Measurements from ENCODE around the gene SPACA1.

Gene SPACA1

GRCh38 chr6:88111991-88112390, 64.3 kb downstream of the SPACA1 start:
- Histone ChIP-seq H3K9ac (ENCODE audit: low read depth, low read length) (no peak overlapping the region), H3K9me3 (ENCODE audit: insufficient read depth, low read length, severe bottlenecking) (no peaks in the 10 kb centered on the region), H3K4me3 (ENCODE audit: low read depth in 1 of 2, low read length in 2 of 2) (no peak overlapping the region), H3K79me2 (ENCODE audit: insufficient read depth, low read length) (no peaks in the 10 kb centered on the region), H3K36me3 (ENCODE audit: insufficient read depth, low read length) (no peaks in the 10 kb centered on the region), H3K4me1 (ENCODE audit: insufficient read depth, low read length) (no peaks in the 10 kb centered on the region), H2AFZ (ENCODE audit: low read depth, low read length) (no peak overlapping the region), H4K20me1 (ENCODE audit: insufficient read depth, low read length) (no peaks in the 10 kb centered on the region), H3K27me3 (ENCODE audit: insufficient read depth, low read length, poor library complexity) (no peaks in the 10 kb centered on the region), H3K4me2 (ENCODE audit: insufficient read depth, low read length) (no peak overlapping the region), H3K27ac (ENCODE audit: low read length) (no peak overlapping the region)
- no peak for DNase-seq
- ATAC-seq (ENCODE audit: insufficient read depth, low read depth): no peak
- TF ChIP-seq CTCF (IDR thresholded peaks at IDR 0.05; ENCODE audit: borderline replicate concordance, extremely low read depth, low read length, poor library complexity, severe bottlenecking): no peak
- TF ChIP-seq EZH2 (IDR thresholded peaks at IDR 0.05; ENCODE audit: borderline replicate concordance, low read depth, low read length, severe bottlenecking): no peak

- Histone ChIP-seq H4K20me1 (ENCODE audit: insufficient read depth, low read length) (no peaks in the 10 kb centered on the region), H3K27me3 (ENCODE audit: insufficient read depth, low read length, poor library complexity) (no peaks in the 10 kb centered on the region), H3K27ac (ENCODE audit: low read length) (no peak overlapping the region), H3K9me3 (ENCODE audit: insufficient read depth, low read length, severe bottlenecking) (no peaks in the 10 kb centered on the region), H3K4me2 (ENCODE audit: insufficient read depth, low read length) (no peak overlapping the region), H2AFZ (ENCODE audit: low read depth, low read length) (no peak overlapping the region), H3K4me3 (ENCODE audit: low read depth in 1 of 2, low read length in 2 of 2) (no peak overlapping the region), H3K4me1 (ENCODE audit: insufficient read depth, low read length) (no peaks in the 10 kb centered on the region), H3K36me3 (ENCODE audit: insufficient read depth, low read length) (no peaks in the 10 kb centered on the region), H3K9ac (ENCODE audit: low read depth, low read length) (no peak overlapping the region), H3K79me2 (ENCODE audit: insufficient read depth, low read length) (no peaks in the 10 kb centered on the region)
- DNase-seq (no peak), ATAC-seq (ENCODE audit: insufficient read depth, low read depth) (no peak)
- TF ChIP-seq EZH2 (IDR thresholded peaks at IDR 0.05; ENCODE audit: borderline replicate concordance, low read depth, low read length, severe bottlenecking) (no peak), CTCF (IDR thresholded peaks at IDR 0.05; ENCODE audit: borderline replicate concordance, extremely low read depth, low read length, poor library complexity, severe bottlenecking) (no peak)
Measured at GRCh38 chr6:88114838-88115237, 67.2 kb downstream of the SPACA1 start.

- H2AFZ ChIP-seq (ENCODE audit: low read depth, low read length): no peak overlapping the region
- no peaks in the 10 kb centered on the region for H4K20me1 ChIP-seq (ENCODE audit: insufficient read depth, low read length)
- no peaks in the 10 kb centered on the region for H3K27me3 ChIP-seq (ENCODE audit: insufficient read depth, low read length, poor library complexity)
- H3K27ac ChIP-seq (ENCODE audit: low read length): no peak overlapping the region
- no peak overlapping the region for H3K4me3 ChIP-seq (ENCODE audit: low read depth in 1 of 2, low read length in 2 of 2)
- no peaks in the 10 kb centered on the region for H3K4me1 ChIP-seq (ENCODE audit: insufficient read depth, low read length)
- TF ChIP-seq EZH2 (IDR thresholded peaks at IDR 0.05; ENCODE audit: borderline replicate concordance, low read depth, low read length, severe bottlenecking) (no peak), CTCF (IDR thresholded peaks at IDR 0.05; ENCODE audit: borderline replicate concordance, extremely low read depth, low read length, poor library complexity, severe bottlenecking) (no peak)
- DNase-seq (no peak), ATAC-seq (ENCODE audit: insufficient read depth, low read depth) (no peak)
- H3K9ac ChIP-seq (ENCODE audit: low read depth, low read length): no peak overlapping the region
- H3K4me2 ChIP-seq (ENCODE audit: insufficient read depth, low read length): no peak overlapping the region
- no peaks in the 10 kb centered on the region for H3K79me2 ChIP-seq (ENCODE audit: insufficient read depth, low read length)
- no peaks in the 10 kb centered on the region for H3K36me3 ChIP-seq (ENCODE audit: insufficient read depth, low read length)
- no peaks in the 10 kb centered on the region for H3K9me3 ChIP-seq (ENCODE audit: insufficient read depth, low read length, severe bottlenecking)
Measured at GRCh38 chr6:88115307-88115706, 67.7 kb downstream of the SPACA1 start.

GRCh38 chr6:88116276-88116675, 68.6 kb downstream of the SPACA1 start:
- H3K27me3 ChIP-seq (ENCODE audit: insufficient read depth, low read length, poor library complexity): no peaks in the 10 kb centered on the region
- H3K4me3 ChIP-seq (ENCODE audit: low read depth in 1 of 2, low read length in 2 of 2): no peak overlapping the region
- no peaks in the 10 kb centered on the region for H3K36me3 ChIP-seq (ENCODE audit: insufficient read depth, low read length)
- no peak overlapping the region for H3K9ac ChIP-seq (ENCODE audit: low read depth, low read length)
- H4K20me1 ChIP-seq (ENCODE audit: insufficient read depth, low read length): no peaks in the 10 kb centered on the region
- no peak overlapping the region for H3K27ac ChIP-seq (ENCODE audit: low read length)
- H3K9me3 ChIP-seq (ENCODE audit: insufficient read depth, low read length, severe bottlenecking): no peaks in the 10 kb centered on the region
- H3K79me2 ChIP-seq (ENCODE audit: insufficient read depth, low read length): no peaks in the 10 kb centered on the region
- no peak overlapping the region for H3K4me2 ChIP-seq (ENCODE audit: insufficient read depth, low read length)
- ATAC-seq (ENCODE audit: insufficient read depth, low read depth): no peak
- no peak overlapping the region for H2AFZ ChIP-seq (ENCODE audit: low read depth, low read length)
- TF ChIP-seq CTCF (IDR thresholded peaks at IDR 0.05; ENCODE audit: borderline replicate concordance, extremely low read depth, low read length, poor library complexity, severe bottlenecking) (no peak), EZH2 (IDR thresholded peaks at IDR 0.05; ENCODE audit: borderline replicate concordance, low read depth, low read length, severe bottlenecking) (no peak)
- DNase-seq: no peak
- H3K4me1 ChIP-seq (ENCODE audit: insufficient read depth, low read length): no peaks in the 10 kb centered on the region
